K562 (cell line): ENCODE measurements around the gene HTR2A. TPM values are rescaled to one million over a fixed set of nuclear protein-coding genes. Genes with fewer than 3 reads are reported as not detected.

Experiments
- ATAC-seq: fragments of 200-7000 bp; cut with Tn5 transposase; 3 replicates; pipeline ENCODE4 v1.9.1; 2020; ENCODE audit warnings: moderate library complexity
- BruUV-seq: library from RNA; stranded (reverse); fragments of 400-500 nt; replicated peaks from 2 replicates; lab custom pipeline; 2021; lab: Mats Ljungman, UMichigan
- CTCF ChIA-PET: fragments of 300-600 bp; formaldehyde crosslinking; extraction: SDS; loops from one replicate; lab custom pipeline; 2021; ENCODE audit warnings: low intra/inter-chr PET ratio; lab: Yijun Ruan, JAX
- POLR2A ChIA-PET: fragments of 300-600, 350-650 bp; sonication (Branson Sonifier 250); formaldehyde crosslinking; extraction: SDS; loops from one replicate; lab custom pipeline; 2021; ENCODE audit warnings: antibody characterized with exemption, inconsistent platforms; lab: Yijun Ruan, JAX
- DNase-seq, 4 experiments: peaks; one replicate each; pipeline versions ENCODE4 v3.0.0 to v3.0.0-alpha.2; 2011 to 2018; ENCODE audit warnings: low spot score in 3 of 4, mixed read lengths in 3 of 4; ENCODE audit errors: extremely low read depth in 1 of 4
- FAIRE-seq: peaks from 2 replicates; lab custom pipeline; 2011; peaks lifted over from hg19 to GRCh38; lab: Jason Lieb, UNC
- H2AFZ ChIP-seq: 2 replicates; pipeline ENCODE4 v1.6.0; 2011; ENCODE audit warnings: low read depth, low read length, control low read depth, inconsistent platforms
- H3K27ac ChIP-seq: fragments of 200-600 bp; 3 replicates; pipeline ENCODE4 v1.8.0; 2011; ENCODE audit warnings: low read depth, mild to moderate bottlenecking, control low read depth, inconsistent platforms, low read length, moderate library complexity, mixed read lengths; ENCODE audit errors: extremely low read depth
- H3K27me3 ChIP-seq, 2 experiments: fragments of 300-600 bp in 1 of 2; 2 replicates in 1 of 2; 3 replicates in 1 of 2; pipeline versions ENCODE4 v1.6.0 to v1.8.0; 2011; ENCODE audit warnings: inconsistent platforms in 2 of 2, low read length in 2 of 2, mild to moderate bottlenecking in 1 of 2, mixed read lengths in 1 of 2, moderate library complexity in 1 of 2; ENCODE audit not compliant: control insufficient read depth in 2 of 2, insufficient read depth in 2 of 2
- H3K36me3 ChIP-seq: fragments of 300-600 bp; 3 replicates; pipeline ENCODE4 v1.8.0; 2011; ENCODE audit warnings: mild to moderate bottlenecking, low read length, inconsistent platforms; ENCODE audit not compliant: control insufficient read depth, insufficient read depth
- H3K4me1 ChIP-seq, 2 experiments: fragments of 200-600 bp in 1 of 2; replicated peaks in 1 of 2; 2 replicates in 1 of 2; 3 replicates in 1 of 2; pipeline versions ENCODE4 v1.5.1 to v1.8.0; 2011; ENCODE audit warnings: inconsistent platforms in 2 of 2, low read length in 2 of 2, mild to moderate bottlenecking in 1 of 2, mixed read lengths in 1 of 2, moderate library complexity in 1 of 2; ENCODE audit not compliant: control insufficient read depth in 2 of 2, insufficient read depth in 2 of 2
- H3K4me2 ChIP-seq: 2 replicates; pipeline ENCODE4 v1.6.1; 2011; ENCODE audit warnings: low read length, control low read depth, inconsistent platforms, mixed read lengths; ENCODE audit not compliant: insufficient read depth
- H3K4me3 ChIP-seq: fragments of 200-600 bp; sonication (generic), shearing (Covaris generic); 2 replicates; pipeline ENCODE4 v1.5.1; 2016; ENCODE audit warnings: control low read depth, inconsistent platforms
- H3K79me2 ChIP-seq: fragments of 200-600 bp; 3 replicates; pipeline ENCODE4 v1.8.0; 2011; ENCODE audit warnings: low read length, inconsistent platforms; ENCODE audit not compliant: control insufficient read depth, insufficient read depth
- H3K9ac ChIP-seq, 2 experiments: 2 replicates each; pipeline versions ENCODE4 v1.6.0 to v1.6.1; 2011; ENCODE audit warnings: low read depth in 2 of 2, low read length in 2 of 2, control low read depth in 1 of 2, inconsistent platforms in 1 of 2, mild to moderate bottlenecking in 1 of 2, mixed read lengths in 1 of 2; ENCODE audit not compliant: insufficient read depth in 1 of 2
- H3K9me1 ChIP-seq: one replicate; pipeline ENCODE4 v1.6.0; 2011; ENCODE audit warnings: inconsistent platforms, mild to moderate bottlenecking, low read length, moderate library complexity; ENCODE audit not compliant: control insufficient read depth, insufficient read depth
- H3K9me3 ChIP-seq: replicated peaks from 2 replicates; pipeline ENCODE4 v1.5.1; 2011; ENCODE audit warnings: low read depth, low read length, inconsistent platforms; ENCODE audit not compliant: control insufficient read depth, insufficient read depth
- H4K20me1 ChIP-seq: replicated peaks from 2 replicates; pipeline ENCODE4 v1.6.1; 2011; ENCODE audit warnings: low read length, inconsistent platforms, mixed read lengths; ENCODE audit not compliant: control insufficient read depth, insufficient read depth
- GABPB1 ChIP-seq: sonication (generic); formaldehyde crosslinking; IDR thresholded peaks from 2 replicates; pipeline ENCODE4 v1.8.0; 2022; ENCODE audit warnings: mild to moderate bottlenecking, missing genetic modification reagents
- HDGF ChIP-seq: fragments of 450-650 bp; IDR thresholded peaks from 2 replicates; pipeline ENCODE4 v1.6.1; 2016
- KDM1A ChIP-seq, 2 experiments: fragments of 450-650 bp; IDR thresholded peaks; 2 replicates each; pipeline ENCODE4 v1.6.1; 2016; ENCODE audit warnings: mild to moderate bottlenecking in 2 of 2
- POLR3G ChIP-seq: IDR thresholded peaks from 2 replicates; pipeline ENCODE4 v1.6.1; 2011; ENCODE audit not compliant: insufficient read length, insufficient replicate concordance; ENCODE audit errors: extremely low read depth
- RAD51 ChIP-seq: fragments of 450-650 bp; IDR thresholded peaks from 2 replicates; pipeline ENCODE4 v1.7.1; 2016; ENCODE audit warnings: low read depth, mild to moderate bottlenecking, borderline replicate concordance
- STAT6 ChIP-seq: sonication (generic); formaldehyde crosslinking; IDR thresholded peaks from 2 replicates; pipeline ENCODE4 v1.8.1; 2023; ENCODE audit warnings: mild to moderate bottlenecking, missing genetic modification reagents
- TFAP4 ChIP-seq: sonication (generic); formaldehyde crosslinking; IDR thresholded peaks from 2 replicates; pipeline ENCODE4 v1.8.0; 2022; ENCODE audit warnings: missing genetic modification reagents, mild to moderate bottlenecking, moderate library complexity, borderline replicate concordance
- ZNF224 ChIP-seq: sonication (generic); formaldehyde crosslinking; IDR thresholded peaks from 2 replicates; pipeline ENCODE4 v1.8.0; 2022; ENCODE audit warnings: mild to moderate bottlenecking, missing genetic modification reagents
- ZNF696 ChIP-seq: fragments of 250-450 bp; sonication (Bioruptor Pico); conservative IDR thresholded peaks from 2 replicates; pipeline ENCODE4 v1.4.0; 2020; ENCODE audit warnings: mild to moderate bottlenecking, moderate library complexity
- ZNF75A ChIP-seq: fragments of 450-650 bp; formaldehyde crosslinking; IDR thresholded peaks from 2 replicates; pipeline ENCODE4 v1.4.0; 2020; ENCODE audit warnings: mild to moderate bottlenecking
- WGBS: fragments of 100-300 bp; shearing (Covaris generic); methylation state at CpG from one replicate; pipeline ENCODE4 v1.1.6; 2016; ENCODE audit warnings: low coverage, mixed read lengths; ENCODE audit not compliant: insufficient coverage; ENCODE audit errors: missing lambda C conversion rate; 5-methylcytosine and 5-hydroxymethylcytosine counted together
- in situ Hi-C: fragments of 300-500 bp; cut with MboI; formaldehyde crosslinking; loops from 4 replicates; pipeline ENCODE4 v1.15.0; 2018; ENCODE audit warnings: inconsistent platforms, mixed read lengths
- intact Hi-C: fragments of 100-400 bp; cut with micrococcal nuclease; formaldehyde crosslinking; loops from 2 replicates; pipeline ENCODE4 v1.14.2; 2022
- polyA plus RNA-seq, 8 experiments: library from polyadenylated mRNA; depleted of rRNA in 4 of 8; stranded (reverse) in 5 of 8; unstranded in 3 of 8; fragments of >200 nt; fragmentation: Nextera tagmentation in 2 of 8; fragmentation: Illumina TruSeq in 1 of 8; extraction: Ambion mirVana in 2 of 8; extraction: Trizol in 1 of 8; gene quantifications; 2 replicates each; pipeline versions ENCODE4 v1.2.1 to v1.2.3, GENCODE V29; 2011 to 2014; ENCODE audit warnings: inconsistent platforms in 1 of 8, missing spikeins in 1 of 8
- total RNA-seq, 7 experiments: library from RNA; depleted of rRNA in 6 of 7; stranded (reverse); fragments of >200 nt in 6 of 7; fragmentation: Illumina TruSeq in 2 of 7; extraction: Trizol in 2 of 7; gene quantifications; 2 replicates each; pipeline versions ENCODE4 v1.2.1 to v1.2.3, GENCODE V29; 2011 to 2021; ENCODE audit warnings: low replicate concordance in 1 of 7
- TF ChIP-seq, protein P1 (sequence below): fragments of 450-650 bp; IDR thresholded peaks from 2 replicates; pipeline ENCODE4 v1.6.1; 2016; ENCODE audit warnings: low read depth

HTR2A gene
- total and polyA plus RNA-seq, 9 of the 15 experiments (the other 6 are each of a cell fraction or from before 2014, with no cell fraction given), result not detected

- no peak for FAIRE-seq
- Histone ChIP-seq H2AFZ (no peak overlapping the region), H3K27ac (no peak overlapping the region), H3K4me3 (no peak overlapping the region), H3K27me3 (no peaks in the 10 kb centered on the region), H4K20me1 (no peaks in the 10 kb centered on the region), H3K9ac (no peak overlapping the region), H3K4me2 (no peak overlapping the region), H3K9me1 (no peaks in the 10 kb centered on the region), H3K9me3 (no peaks in the 10 kb centered on the region), H3K36me3 (no peaks in the 10 kb centered on the region), H3K4me1 (no peaks in the 10 kb centered on the region)
- intact Hi-C loops (no loop called here), in situ Hi-C loops (no loop called here)
- 25% methylated on average over 2 of the region's 2 CpGs for WGBS
- ChIA-PET CTCF (no interaction called here), POLR2A (no interaction called here)
- no peak for DNase-seq
- no peak for ATAC-seq
- BruUV-seq, result no TSS peak
- TF ChIP-seq RAD51 (no peak), ZNF696 (CRISPR knock-in tag) (no peak), ZNF224 (no peak), ZNF75A (CRISPR knock-in tag) (no peak), GABPB1 (no peak), HDGF (no peak), TFAP4 (no peak), KDM1A (IDR thresholded peaks at IDR 0.05) (no peak), STAT6 (CRISPR knock-in tag) (no peak), POLR3G (no peak)
- TF ChIP-seq, protein P1, sequence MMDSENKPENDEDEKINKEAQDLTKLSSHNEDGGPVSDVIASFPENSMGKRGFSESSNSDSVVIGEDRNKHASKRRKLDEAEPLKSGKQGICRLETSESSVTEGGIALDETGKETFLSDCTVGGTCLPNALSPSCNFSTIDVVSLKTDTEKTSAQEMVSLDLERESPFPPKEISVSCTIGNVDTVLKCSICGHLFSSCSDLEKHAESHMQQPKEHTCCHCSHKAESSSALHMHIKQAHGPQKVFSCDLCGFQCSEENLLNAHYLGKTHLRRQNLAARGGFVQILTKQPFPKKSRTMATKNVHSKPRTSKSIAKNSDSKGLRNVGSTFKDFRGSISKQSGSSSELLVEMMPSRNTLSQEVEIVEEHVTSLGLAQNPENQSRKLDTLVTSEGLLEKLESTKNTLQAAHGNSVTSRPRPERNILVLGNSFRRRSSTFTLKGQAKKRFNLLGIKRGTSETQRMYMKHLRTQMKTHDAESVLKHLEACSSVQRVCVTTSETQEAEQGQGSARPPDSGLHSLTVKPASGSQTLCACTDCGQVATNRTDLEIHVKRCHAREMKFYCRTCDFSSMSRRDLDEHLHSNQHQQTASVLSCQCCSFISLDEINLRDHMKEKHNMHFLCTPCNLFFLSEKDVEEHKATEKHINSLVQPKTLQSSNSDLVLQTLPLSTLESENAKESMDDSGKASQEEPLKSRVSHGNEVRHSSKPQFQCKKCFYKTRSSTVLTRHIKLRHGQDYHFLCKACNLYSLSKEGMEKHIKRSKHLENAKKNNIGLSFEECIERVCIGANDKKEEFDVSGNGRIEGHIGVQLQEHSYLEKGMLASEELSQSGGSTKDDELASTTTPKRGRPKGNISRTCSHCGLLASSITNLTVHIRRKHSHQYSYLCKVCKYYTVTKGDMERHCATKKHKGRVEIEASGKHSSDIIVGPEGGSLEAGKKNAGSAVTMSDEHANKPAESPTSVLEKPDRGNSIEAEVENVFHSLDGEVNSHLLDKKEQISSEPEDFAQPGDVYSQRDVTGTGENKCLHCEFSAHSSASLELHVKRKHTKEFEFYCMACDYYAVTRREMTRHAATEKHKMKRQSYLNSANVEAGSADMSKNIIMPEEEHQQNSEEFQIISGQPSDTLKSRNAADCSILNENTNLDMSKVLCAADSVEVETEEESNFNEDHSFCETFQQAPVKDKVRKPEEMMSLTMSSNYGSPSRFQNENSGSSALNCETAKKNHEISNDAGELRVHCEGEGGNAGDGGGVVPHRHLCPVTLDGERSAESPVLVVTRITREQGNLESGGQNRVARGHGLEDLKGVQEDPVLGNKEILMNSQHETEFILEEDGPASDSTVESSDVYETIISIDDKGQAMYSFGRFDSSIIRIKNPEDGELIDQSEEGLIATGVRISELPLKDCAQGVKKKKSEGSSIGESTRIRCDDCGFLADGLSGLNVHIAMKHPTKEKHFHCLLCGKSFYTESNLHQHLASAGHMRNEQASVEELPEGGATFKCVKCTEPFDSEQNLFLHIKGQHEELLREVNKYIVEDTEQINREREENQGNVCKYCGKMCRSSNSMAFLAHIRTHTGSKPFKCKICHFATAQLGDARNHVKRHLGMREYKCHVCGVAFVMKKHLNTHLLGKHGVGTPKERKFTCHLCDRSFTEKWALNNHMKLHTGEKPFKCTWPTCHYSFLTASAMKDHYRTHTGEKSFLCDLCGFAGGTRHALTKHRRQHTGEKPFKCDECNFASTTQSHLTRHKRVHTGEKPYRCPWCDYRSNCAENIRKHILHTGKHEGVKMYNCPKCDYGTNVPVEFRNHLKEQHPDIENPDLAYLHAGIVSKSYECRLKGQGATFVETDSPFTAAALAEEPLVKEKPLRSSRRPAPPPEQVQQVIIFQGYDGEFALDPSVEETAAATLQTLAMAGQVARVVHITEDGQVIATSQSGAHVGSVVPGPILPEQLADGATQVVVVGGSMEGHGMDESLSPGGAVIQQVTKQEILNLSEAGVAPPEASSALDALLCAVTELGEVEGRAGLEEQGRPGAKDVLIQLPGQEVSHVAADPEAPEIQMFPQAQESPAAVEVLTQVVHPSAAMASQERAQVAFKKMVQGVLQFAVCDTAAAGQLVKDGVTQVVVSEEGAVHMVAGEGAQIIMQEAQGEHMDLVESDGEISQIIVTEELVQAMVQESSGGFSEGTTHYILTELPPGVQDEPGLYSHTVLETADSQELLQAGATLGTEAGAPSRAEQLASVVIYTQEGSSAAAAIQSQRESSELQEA, result no peak
- TF ChIP-seq, all 486 proteins: peak for 0
- H3K79me2 ChIP-seq, result no peaks in the 10 kb centered on the region
These were observed 74.3 kb downstream of the HTR2A start for GRCh38 chr13:46822551-46822950.
